Vagina (tissue), 2 donors: Measurements from ENCODE around the gene PPHLN1. TPM values are rescaled to one million over a fixed set of nuclear protein-coding genes. Genes with fewer than 3 reads are reported as not detected.

ENCODE experiments used
- DNase-seq, 2 donors: peaks; one replicate each; pipeline ENCODE4 v3.0.0-alpha.2; 2017; ENCODE audit errors: extremely low spot score in 2 of 2
- H3K27ac ChIP-seq: fragments of 200-600 bp; sonication (generic); one replicate; pipeline ENCODE4 v1.5.1; 2019
- H3K27me3 ChIP-seq: fragments of 200-600 bp; sonication (generic); one replicate; pipeline ENCODE4 v1.5.1; 2019
- H3K36me3 ChIP-seq, 2 donors: fragments of 200-600 bp; sonication (generic); one replicate each; pipeline ENCODE4 v1.5.1; 2017 to 2019
- H3K4me1 ChIP-seq: fragments of 200-600 bp; sonication (generic); one replicate; pipeline ENCODE4 v1.5.1; 2019
- H3K4me3 ChIP-seq, 2 donors: fragments of 200-600 bp; sonication (generic); 1 replicate in 1 of 2; 2 replicates in 1 of 2; pipeline ENCODE4 v1.5.1; 2016 to 2019
- H3K9me3 ChIP-seq: fragments of 200-600 bp; sonication (generic); one replicate; pipeline ENCODE4 v1.5.1; 2019
- POLR2A ChIP-seq, 2 donors: fragments of 450-650 bp; IDR thresholded peaks; one replicate each; pipeline ENCODE4 v1.6.1; 2017; ENCODE audit warnings: antibody characterized with exemption in 2 of 2, mild to moderate bottlenecking in 2 of 2, moderate library complexity in 2 of 2
- POLR2AphosphoS5 ChIP-seq, 2 donors: sonication (generic); formaldehyde crosslinking; IDR thresholded peaks; one replicate each; pipeline ENCODE4 v1.9.0; 2017; ENCODE audit warnings: antibody characterized with exemption in 2 of 2, mild to moderate bottlenecking in 2 of 2, low read depth in 1 of 2; ENCODE audit not compliant: insufficient read depth in 1 of 2
- intact Hi-C: fragments of 100-400 bp; cut with DNase I; formaldehyde crosslinking; loops from one replicate; pipeline ENCODE4 v1.15.1; 2023
- total RNA-seq: library from RNA; depleted of rRNA; stranded (reverse); fragments of >200 nt; gene quantifications from one replicate; pipeline ENCODE4 v1.2.3, GENCODE V29; 2016
- TF ChIP-seq, protein P1 (sequence below), 3 experiments: fragments of 450-650 bp in 2 of 3; fragments of 200-600 bp in 1 of 3; sonication (generic) in 1 of 3; IDR thresholded peaks; one replicate each; pipeline ENCODE4 v1.5.1; 2017 to 2019; ENCODE audit warnings: antibody characterized with exemption in 3 of 3, mild to moderate bottlenecking in 2 of 3, moderate library complexity in 2 of 3

The PPHLN1 gene
- total RNA-seq, 1 donor from 2014 or later: 47.9 TPM

DNA sequence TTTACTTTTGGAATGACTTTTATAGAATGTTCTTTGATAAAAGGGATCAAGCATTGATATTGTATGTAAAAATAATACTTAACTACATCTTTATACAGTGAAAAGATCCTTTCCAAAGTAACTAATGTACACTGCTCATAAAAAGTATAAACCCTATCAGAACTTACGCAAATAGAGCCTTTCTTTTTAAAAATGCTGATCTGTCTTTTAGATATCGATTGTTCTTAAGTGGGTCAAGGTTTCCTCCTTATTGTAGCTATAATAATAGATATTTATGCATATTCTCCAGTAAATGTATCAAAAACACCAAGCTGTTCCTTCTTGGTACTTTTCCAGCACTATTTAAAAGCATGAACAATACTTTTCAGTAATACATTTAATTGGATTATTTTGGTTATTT is 68.5 kb downstream of the PPHLN1 start:
- TF ChIP-seq POLR2AphosphoS5 (IDR thresholded peaks at IDR 0.05; ENCODE audit: insufficient read depth in 1 of 2, low read depth in 1 of 2) (no peak), POLR2A (IDR thresholded peaks at IDR 0.05) (no peak)
- TF ChIP-seq, protein P1, sequence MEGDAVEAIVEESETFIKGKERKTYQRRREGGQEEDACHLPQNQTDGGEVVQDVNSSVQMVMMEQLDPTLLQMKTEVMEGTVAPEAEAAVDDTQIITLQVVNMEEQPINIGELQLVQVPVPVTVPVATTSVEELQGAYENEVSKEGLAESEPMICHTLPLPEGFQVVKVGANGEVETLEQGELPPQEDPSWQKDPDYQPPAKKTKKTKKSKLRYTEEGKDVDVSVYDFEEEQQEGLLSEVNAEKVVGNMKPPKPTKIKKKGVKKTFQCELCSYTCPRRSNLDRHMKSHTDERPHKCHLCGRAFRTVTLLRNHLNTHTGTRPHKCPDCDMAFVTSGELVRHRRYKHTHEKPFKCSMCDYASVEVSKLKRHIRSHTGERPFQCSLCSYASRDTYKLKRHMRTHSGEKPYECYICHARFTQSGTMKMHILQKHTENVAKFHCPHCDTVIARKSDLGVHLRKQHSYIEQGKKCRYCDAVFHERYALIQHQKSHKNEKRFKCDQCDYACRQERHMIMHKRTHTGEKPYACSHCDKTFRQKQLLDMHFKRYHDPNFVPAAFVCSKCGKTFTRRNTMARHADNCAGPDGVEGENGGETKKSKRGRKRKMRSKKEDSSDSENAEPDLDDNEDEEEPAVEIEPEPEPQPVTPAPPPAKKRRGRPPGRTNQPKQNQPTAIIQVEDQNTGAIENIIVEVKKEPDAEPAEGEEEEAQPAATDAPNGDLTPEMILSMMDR (IDR thresholded peaks at IDR 0.05): no peak
- no peak for DNase-seq
- Histone ChIP-seq H3K27ac (no peak overlapping the region), H3K27me3 (no peaks in the 10 kb centered on the region), H3K4me3 (no peak overlapping the region), H3K9me3 (no peaks in the 10 kb centered on the region), H3K36me3 (peaks cover 0 to 14% of the 10 kb centered on the region in 2 donors), H3K4me1 (no peaks in the 10 kb centered on the region)
- intact Hi-C loops: no loop called here

GRCh38 chr12:42396473-42397259 is 70.7 kb downstream of the PPHLN1 start:
- Histone ChIP-seq H3K4me1 (no peaks in the 10 kb centered on the region), H3K9me3 (no peaks in the 10 kb centered on the region), H3K36me3 (peaks cover 0 to 11% of the 10 kb centered on the region in 2 donors), H3K27me3 (no peaks in the 10 kb centered on the region), H3K4me3 (no peak overlapping the region), H3K27ac (no peak overlapping the region)
- intact Hi-C loops: no loop called here
- TF ChIP-seq POLR2AphosphoS5 (IDR thresholded peaks at IDR 0.05; ENCODE audit: insufficient read depth in 1 of 2, low read depth in 1 of 2) (no peak), POLR2A (IDR thresholded peaks at IDR 0.05) (no peak)
- TF ChIP-seq, protein P1 (IDR thresholded peaks at IDR 0.05): no peak
- no peak for DNase-seq

GRCh38 chr12:42402821-42403411 is 76.9 kb downstream of the PPHLN1 start:
- no peak overlapping the region for H3K27ac ChIP-seq
- intact Hi-C loops: no loop called here
- H3K9me3 ChIP-seq: no peaks in the 10 kb centered on the region
- H3K4me1 ChIP-seq: no peaks in the 10 kb centered on the region
- H3K27me3 ChIP-seq: no peaks in the 10 kb centered on the region
- H3K4me3 ChIP-seq: no peak overlapping the region
- TF ChIP-seq, protein P1 (IDR thresholded peaks at IDR 0.05): no peak
- TF ChIP-seq POLR2AphosphoS5 (IDR thresholded peaks at IDR 0.05; ENCODE audit: insufficient read depth in 1 of 2, low read depth in 1 of 2) (no peak), POLR2A (IDR thresholded peaks at IDR 0.05) (no peak)
- peaks cover 0 to 21% of the 10 kb centered on the region in 2 donors for H3K36me3 ChIP-seq
- DNase-seq: no peak

DNA sequence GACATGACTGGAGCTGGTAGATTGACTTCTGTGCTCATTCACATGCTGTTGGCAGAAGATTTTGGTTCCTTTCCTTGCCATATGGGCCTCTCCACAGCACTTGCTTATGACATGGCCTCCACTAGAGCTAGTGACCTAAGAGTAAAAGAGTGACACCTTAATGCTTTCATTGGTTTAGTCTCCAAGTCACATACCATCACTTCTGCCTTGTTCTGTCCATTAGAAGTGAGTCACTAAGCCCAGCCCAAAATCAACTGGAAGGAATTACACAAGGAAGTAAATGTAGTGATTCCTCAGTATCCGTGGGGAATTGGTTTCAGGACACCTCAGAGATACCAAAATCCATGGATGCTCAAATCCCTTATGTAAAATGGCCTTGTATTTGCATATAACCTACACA is 81.3 kb downstream of the PPHLN1 start:
- H3K27me3 ChIP-seq: no peaks in the 10 kb centered on the region
- peaks cover 0 to 5% of the 10 kb centered on the region in 2 donors for H3K36me3 ChIP-seq
- TF ChIP-seq, protein P1 (IDR thresholded peaks at IDR 0.05): no peak
- TF ChIP-seq POLR2AphosphoS5 (IDR thresholded peaks at IDR 0.05; ENCODE audit: insufficient read depth in 1 of 2, low read depth in 1 of 2) (no peak), POLR2A (IDR thresholded peaks at IDR 0.05) (no peak)
- intact Hi-C loops: no loop called here
- H3K9me3 ChIP-seq: no peaks in the 10 kb centered on the region
- no peak overlapping the region for H3K4me3 ChIP-seq
- no peaks in the 10 kb centered on the region for H3K4me1 ChIP-seq
- no peak overlapping the region for H3K27ac ChIP-seq
- DNase-seq: no peak

DNA sequence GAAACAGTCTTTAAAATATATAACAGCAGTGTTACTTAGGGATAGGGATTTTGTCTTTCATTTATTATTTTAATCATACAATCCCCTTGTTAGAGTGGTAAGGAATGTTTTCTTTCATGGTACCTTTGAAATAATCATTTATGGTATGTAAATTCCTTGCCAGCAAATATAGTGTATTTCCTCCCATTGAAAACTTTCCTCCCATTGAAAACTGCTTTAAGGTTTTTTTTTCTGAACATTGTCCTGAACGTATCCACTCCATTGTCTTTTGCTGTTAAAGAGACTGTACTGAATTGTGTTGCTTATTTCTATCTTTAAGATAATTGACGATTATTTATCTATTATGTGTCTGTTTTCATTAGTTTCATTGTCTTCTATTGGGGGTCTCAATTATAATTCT is 83.5 kb downstream of the PPHLN1 start:
- Histone ChIP-seq H3K36me3 (no peaks in the 10 kb centered on the region), H3K4me3 (no peak overlapping the region), H3K27ac (no peak overlapping the region), H3K4me1 (no peaks in the 10 kb centered on the region), H3K9me3 (no peaks in the 10 kb centered on the region), H3K27me3 (no peaks in the 10 kb centered on the region)
- TF ChIP-seq, protein P1 (IDR thresholded peaks at IDR 0.05): no peak
- no peak for DNase-seq
- intact Hi-C loops: no loop called here
